ENCODE results near the gene PRKD1.

The PRKD1 gene

GRCh38 chr14:29829851-29830250, 97.8 kb downstream of the PRKD1 start:
- DNase-seq, result no peak

GRCh38 chr14:29823816-29824215, 103.8 kb downstream of the PRKD1 start:
- DNase-seq, result no peak

- DNase-seq, result no peak
Observed at GRCh38 chr14:29822430-29822709, 105.3 kb downstream of the PRKD1 start.

GRCh38 chr14:29821661-29822429, 105.8 kb downstream of the PRKD1 start:
- no peak for DNase-seq

- DNase-seq, result no peak
Observed at GRCh38 chr14:29821242-29821641, 106.4 kb downstream of the PRKD1 start.

- no peak for DNase-seq
Observed at GRCh38 chr14:29820785-29821184, 106.9 kb downstream of the PRKD1 start.

- no peak for DNase-seq
Observed at GRCh38 chr14:29817767-29818405, 109.8 kb downstream of the PRKD1 start.

- DNase-seq, result no peak
Observed at GRCh38 chr14:29815016-29815674, 112.5 kb downstream of the PRKD1 start.

GRCh38 chr14:29814156-29815015, 113.3 kb downstream of the PRKD1 start:
- DNase-seq, result no peak

- no peak for DNase-seq
Observed at GRCh38 chr14:29810682-29811081, 117.0 kb downstream of the PRKD1 start.

GRCh38 chr14:29810064-29810463, 117.6 kb downstream of the PRKD1 start:
- DNase-seq, result no peak

GRCh38 chr14:29806124-29806517, 121.5 kb downstream of the PRKD1 start:
- no peak for DNase-seq

GRCh38 chr14:29805415-29806123, 122.1 kb downstream of the PRKD1 start:
- no peak for DNase-seq

GRCh38 chr14:29804481-29805266, 123.0 kb downstream of the PRKD1 start:
- DNase-seq, result no peak

GRCh38 chr14:29803045-29803444, 124.6 kb downstream of the PRKD1 start:
- DNase-seq, result no peak

- no peak for DNase-seq
Observed at GRCh38 chr14:29802211-29802610, 125.4 kb downstream of the PRKD1 start.

GRCh38 chr14:29800961-29801360, 126.7 kb downstream of the PRKD1 start:
- DNase-seq, result no peak

GRCh38 chr14:29799464-29800095, 128.1 kb downstream of the PRKD1 start:
- DNase-seq, result no peak

GRCh38 chr14:29798811-29799210, 128.8 kb downstream of the PRKD1 start:
- no peak for DNase-seq

- no peak for DNase-seq
Observed at GRCh38 chr14:29798108-29798663, 129.5 kb downstream of the PRKD1 start.

GRCh38 chr14:29796853-29797252, 130.8 kb downstream of the PRKD1 start:
- DNase-seq, result no peak
